Mammary epithelial cell (primary cell): ENCODE measurements around the gene SF3B3.

Experiments used
- CTCF ChIP-seq, 2 donors: IDR thresholded peaks in 1 of 2; conservative IDR thresholded peaks in 1 of 2; 2 replicates each; pipeline ENCODE4 v1.5.1; 2011 to 2012; ENCODE audit warnings: inconsistent platforms in 2 of 2, low read length in 2 of 2, mild to moderate bottlenecking in 2 of 2, control low read depth in 1 of 2, low read depth in 1 of 2; ENCODE audit not compliant: insufficient read depth in 1 of 2; ENCODE audit errors: extremely low read depth in 1 of 2
- EZH2 ChIP-seq: IDR thresholded peaks from 2 replicates; pipeline ENCODE4 v1.6.1; 2012; ENCODE audit warnings: low read length, inconsistent platforms, borderline replicate concordance

GRCh38 chr16:70597135-70597835 is 73.7 kb downstream of the SF3B3 start:
- TF ChIP-seq CTCF (conservative IDR thresholded peaks at IDR 0.05 in 1 of 2, IDR thresholded peaks at IDR 0.05 in 1 of 2; ENCODE audit: extremely low read depth in 1 of 2, insufficient read depth in 1 of 2, low read depth in 1 of 2, low read length in 2 of 2) (no peak), EZH2 (no peak)
